ENCODE results near the gene OIT3.
"Not testable (repeated sequence)": the region's sequence is repeated elsewhere in the genome, so short reads cannot be mapped to it uniquely, and the experiment has no call there.

Gene OIT3

GRCh38 chr10:72903941-72904446 is 10.5 kb downstream of the OIT3 start:
- DNase-seq (ENCODE audit: low spot score), result not testable (repeated sequence)

GRCh38 chr10:72904806-72905205 is 11.3 kb downstream of the OIT3 start:
- no peak for DNase-seq (ENCODE audit: low spot score)

GRCh38 chr10:72906446-72906845 is 12.9 kb downstream of the OIT3 start:
- no peak for DNase-seq (ENCODE audit: low spot score)

GRCh38 chr10:72910705-72911104 is 17.2 kb downstream of the OIT3 start:
- no peak for DNase-seq (ENCODE audit: low spot score)

- DNase-seq (ENCODE audit: low spot score), result no peak
Measured at GRCh38 chr10:72911758-72912157, 18.2 kb downstream of the OIT3 start.

- DNase-seq (ENCODE audit: low spot score), result no peak
Measured at GRCh38 chr10:72912736-72913135, 19.2 kb downstream of the OIT3 start.

GRCh38 chr10:72913287-72913686 is 19.7 kb downstream of the OIT3 start:
- DNase-seq (ENCODE audit: low spot score), result no peak

- DNase-seq (ENCODE audit: low spot score), result not testable (repeated sequence)
Measured at GRCh38 chr10:72917201-72917600, 23.7 kb downstream of the OIT3 start.

- not testable (repeated sequence) for DNase-seq (ENCODE audit: low spot score)
Measured at GRCh38 chr10:72917803-72918332, 24.3 kb downstream of the OIT3 start.

GRCh38 chr10:72918352-72918751 is 24.8 kb downstream of the OIT3 start:
- DNase-seq (ENCODE audit: low spot score), result no peak

- DNase-seq (ENCODE audit: low spot score), result not testable (repeated sequence)
Measured at GRCh38 chr10:72921147-72921683, 27.7 kb downstream of the OIT3 start.

- DNase-seq (ENCODE audit: low spot score), result no peak
Measured at GRCh38 chr10:72924351-72924750, 30.8 kb downstream of the OIT3 start.

GRCh38 chr10:72925951-72926465 is 32.5 kb downstream of the OIT3 start:
- no peak for DNase-seq (ENCODE audit: low spot score)

- DNase-seq (ENCODE audit: low spot score), result no peak
Measured at GRCh38 chr10:72927485-72927884, 33.9 kb downstream of the OIT3 start.

GRCh38 chr10:72928798-72929197 is 35.3 kb downstream of the OIT3 start:
- DNase-seq (ENCODE audit: low spot score), result no peak

GRCh38 chr10:72930276-72930675 is 36.7 kb downstream of the OIT3 start:
- no peak for DNase-seq (ENCODE audit: low spot score)

GRCh38 chr10:72932259-72933015 is 38.9 kb downstream of the OIT3 start:
- no peak for DNase-seq (ENCODE audit: low spot score)

GRCh38 chr10:72935361-72935760 is 41.8 kb downstream of the OIT3 start:
- DNase-seq (ENCODE audit: low spot score), result no peak

- no peak for DNase-seq (ENCODE audit: low spot score)
Measured at GRCh38 chr10:72943498-72944234, 50.1 kb downstream of the OIT3 start.

- no peak for DNase-seq (ENCODE audit: low spot score)
Measured at GRCh38 chr10:72946963-72947362, 53.4 kb downstream of the OIT3 start.

- no peak for DNase-seq (ENCODE audit: low spot score)
Measured at GRCh38 chr10:72948762-72949161, 55.2 kb downstream of the OIT3 start.

GRCh38 chr10:72951760-72952159 is 58.2 kb downstream of the OIT3 start:
- DNase-seq (ENCODE audit: low spot score), result no peak

- DNase-seq (ENCODE audit: low spot score), result no peak
Measured at GRCh38 chr10:72952189-72952588, 58.6 kb downstream of the OIT3 start.
